Measurements from ENCODE around the gene RTN4RL1.

The RTN4RL1 gene

GRCh38 chr17:1956134-1956533 is 69.0 kb downstream of the RTN4RL1 start:
- H3K4me3 ChIP-seq (ENCODE audit: low read depth in 1 of 5, low read length in 5 of 5), result no peak overlapping the region
- H3K9me3 ChIP-seq (ENCODE audit: control insufficient read depth in 5 of 5, low read length in 5 of 5), result no peaks in the 10 kb centered on the region
- H3K27ac ChIP-seq (ENCODE audit: low read depth, low read length), result no peak overlapping the region
- H3K27me3 ChIP-seq (ENCODE audit: control insufficient read depth in 5 of 5, insufficient read depth in 4 of 5, low read length in 5 of 5), result no peaks in the 10 kb centered on the region
- H3K36me3 ChIP-seq (ENCODE audit: control insufficient read depth in 5 of 5, insufficient read depth in 5 of 5, low read length in 5 of 5), result no peaks in the 10 kb centered on the region
- H3K4me1 ChIP-seq (ENCODE audit: control insufficient read depth in 5 of 5, insufficient read depth in 5 of 5, low read length in 5 of 5), result peaks cover 3 to 24% (median 15%) of the 10 kb centered on the region in 5 donors
- no peak overlapping the region for H3K9ac ChIP-seq (ENCODE audit: low read length in 5 of 5)

- Histone ChIP-seq H3K4me1 (ENCODE audit: control insufficient read depth in 5 of 5, insufficient read depth in 5 of 5, low read length in 5 of 5) (peaks cover 3 to 9% (median 6%) of the 10 kb centered on the region in 5 donors), H3K4me3 (ENCODE audit: low read depth in 1 of 5, low read length in 5 of 5) (no peak overlapping the region), H3K27ac (ENCODE audit: low read depth, low read length) (no peak overlapping the region), H3K36me3 (ENCODE audit: control insufficient read depth in 5 of 5, insufficient read depth in 5 of 5, low read length in 5 of 5) (no peaks in the 10 kb centered on the region), H3K9me3 (ENCODE audit: control insufficient read depth in 5 of 5, low read length in 5 of 5) (no peaks in the 10 kb centered on the region), H3K27me3 (ENCODE audit: control insufficient read depth in 5 of 5, insufficient read depth in 4 of 5, low read length in 5 of 5) (no peaks in the 10 kb centered on the region), H3K9ac (ENCODE audit: low read length in 5 of 5) (no peak overlapping the region)
These were observed 71.3 kb downstream of the RTN4RL1 start for GRCh38 chr17:1953831-1954230.

- Histone ChIP-seq H3K36me3 (ENCODE audit: control insufficient read depth in 5 of 5, insufficient read depth in 5 of 5, low read length in 5 of 5) (no peaks in the 10 kb centered on the region), H3K9me3 (ENCODE audit: control insufficient read depth in 5 of 5, low read length in 5 of 5) (no peaks in the 10 kb centered on the region), H3K27ac (ENCODE audit: low read depth, low read length) (no peak overlapping the region), H3K27me3 (ENCODE audit: control insufficient read depth in 5 of 5, insufficient read depth in 4 of 5, low read length in 5 of 5) (no peaks in the 10 kb centered on the region), H3K4me1 (ENCODE audit: control insufficient read depth in 5 of 5, insufficient read depth in 5 of 5, low read length in 5 of 5) (no peaks in the 10 kb centered on the region), H3K4me3 (ENCODE audit: low read depth in 1 of 5, low read length in 5 of 5) (no peak overlapping the region), H3K9ac (ENCODE audit: low read length in 5 of 5) (no peak overlapping the region)
These were observed 73.2 kb downstream of the RTN4RL1 start for GRCh38 chr17:1951920-1952319.

GRCh38 chr17:1949754-1950153 is 75.4 kb downstream of the RTN4RL1 start:
- H3K27me3 ChIP-seq (ENCODE audit: control insufficient read depth in 5 of 5, insufficient read depth in 4 of 5, low read length in 5 of 5), result no peaks in the 10 kb centered on the region
- no peak overlapping the region for H3K9ac ChIP-seq (ENCODE audit: low read length in 5 of 5)
- no peak overlapping the region for H3K4me3 ChIP-seq (ENCODE audit: low read depth in 1 of 5, low read length in 5 of 5)
- no peaks in the 10 kb centered on the region for H3K4me1 ChIP-seq (ENCODE audit: control insufficient read depth in 5 of 5, insufficient read depth in 5 of 5, low read length in 5 of 5)
- no peak overlapping the region for H3K27ac ChIP-seq (ENCODE audit: low read depth, low read length)
- H3K9me3 ChIP-seq (ENCODE audit: control insufficient read depth in 5 of 5, low read length in 5 of 5), result no peaks in the 10 kb centered on the region
- H3K36me3 ChIP-seq (ENCODE audit: control insufficient read depth in 5 of 5, insufficient read depth in 5 of 5, low read length in 5 of 5), result no peaks in the 10 kb centered on the region

- H3K4me3 ChIP-seq (ENCODE audit: low read depth in 1 of 5, low read length in 5 of 5), result no peak overlapping the region
- H3K36me3 ChIP-seq (ENCODE audit: control insufficient read depth in 5 of 5, insufficient read depth in 5 of 5, low read length in 5 of 5), result no peaks in the 10 kb centered on the region
- no peaks in the 10 kb centered on the region for H3K9me3 ChIP-seq (ENCODE audit: control insufficient read depth in 5 of 5, low read length in 5 of 5)
- no peaks in the 10 kb centered on the region for H3K27me3 ChIP-seq (ENCODE audit: control insufficient read depth in 5 of 5, insufficient read depth in 4 of 5, low read length in 5 of 5)
- H3K4me1 ChIP-seq (ENCODE audit: control insufficient read depth in 5 of 5, insufficient read depth in 5 of 5, low read length in 5 of 5), result no peaks in the 10 kb centered on the region
- no peak overlapping the region for H3K9ac ChIP-seq (ENCODE audit: low read length in 5 of 5)
- H3K27ac ChIP-seq (ENCODE audit: low read depth, low read length), result no peak overlapping the region
These were observed 76.7 kb downstream of the RTN4RL1 start for GRCh38 chr17:1948517-1948825.

GRCh38 chr17:1947743-1948516 is 77.2 kb downstream of the RTN4RL1 start:
- Histone ChIP-seq H3K27ac (ENCODE audit: low read depth, low read length) (no peak overlapping the region), H3K4me3 (ENCODE audit: low read depth in 1 of 5, low read length in 5 of 5) (no peak overlapping the region), H3K9ac (ENCODE audit: low read length in 5 of 5) (no peak overlapping the region), H3K9me3 (ENCODE audit: control insufficient read depth in 5 of 5, low read length in 5 of 5) (no peaks in the 10 kb centered on the region), H3K27me3 (ENCODE audit: control insufficient read depth in 5 of 5, insufficient read depth in 4 of 5, low read length in 5 of 5) (no peaks in the 10 kb centered on the region), H3K4me1 (ENCODE audit: control insufficient read depth in 5 of 5, insufficient read depth in 5 of 5, low read length in 5 of 5) (no peaks in the 10 kb centered on the region), H3K36me3 (ENCODE audit: control insufficient read depth in 5 of 5, insufficient read depth in 5 of 5, low read length in 5 of 5) (no peaks in the 10 kb centered on the region)

- H3K4me3 ChIP-seq (ENCODE audit: low read depth in 1 of 5, low read length in 5 of 5), result no peak overlapping the region
- H3K9ac ChIP-seq (ENCODE audit: low read length in 5 of 5), result no peak overlapping the region
- H3K27ac ChIP-seq (ENCODE audit: low read depth, low read length), result no peak overlapping the region
- no peaks in the 10 kb centered on the region for H3K36me3 ChIP-seq (ENCODE audit: control insufficient read depth in 5 of 5, insufficient read depth in 5 of 5, low read length in 5 of 5)
- no peaks in the 10 kb centered on the region for H3K9me3 ChIP-seq (ENCODE audit: control insufficient read depth in 5 of 5, low read length in 5 of 5)
- no peaks in the 10 kb centered on the region for H3K27me3 ChIP-seq (ENCODE audit: control insufficient read depth in 5 of 5, insufficient read depth in 4 of 5, low read length in 5 of 5)
- H3K4me1 ChIP-seq (ENCODE audit: control insufficient read depth in 5 of 5, insufficient read depth in 5 of 5, low read length in 5 of 5), result no peaks in the 10 kb centered on the region
These were observed 77.8 kb downstream of the RTN4RL1 start for GRCh38 chr17:1947229-1947742.

- H3K4me1 ChIP-seq (ENCODE audit: control insufficient read depth in 5 of 5, insufficient read depth in 5 of 5, low read length in 5 of 5), result no peaks in the 10 kb centered on the region
- no peaks in the 10 kb centered on the region for H3K27me3 ChIP-seq (ENCODE audit: control insufficient read depth in 5 of 5, insufficient read depth in 4 of 5, low read length in 5 of 5)
- H3K9me3 ChIP-seq (ENCODE audit: control insufficient read depth in 5 of 5, low read length in 5 of 5), result no peaks in the 10 kb centered on the region
- H3K4me3 ChIP-seq (ENCODE audit: low read depth in 1 of 5, low read length in 5 of 5), result no peak overlapping the region
- no peak overlapping the region for H3K9ac ChIP-seq (ENCODE audit: low read length in 5 of 5)
- H3K27ac ChIP-seq (ENCODE audit: low read depth, low read length), result no peak overlapping the region
- H3K36me3 ChIP-seq (ENCODE audit: control insufficient read depth in 5 of 5, insufficient read depth in 5 of 5, low read length in 5 of 5), result no peaks in the 10 kb centered on the region
These were observed 78.9 kb downstream of the RTN4RL1 start for GRCh38 chr17:1946021-1946932.

GRCh38 chr17:1945621-1946020 is 79.5 kb downstream of the RTN4RL1 start:
- Histone ChIP-seq H3K27ac (ENCODE audit: low read depth, low read length) (no peak overlapping the region), H3K4me1 (ENCODE audit: control insufficient read depth in 5 of 5, insufficient read depth in 5 of 5, low read length in 5 of 5) (no peaks in the 10 kb centered on the region), H3K36me3 (ENCODE audit: control insufficient read depth in 5 of 5, insufficient read depth in 5 of 5, low read length in 5 of 5) (no peaks in the 10 kb centered on the region), H3K9me3 (ENCODE audit: control insufficient read depth in 5 of 5, low read length in 5 of 5) (no peaks in the 10 kb centered on the region), H3K9ac (ENCODE audit: low read length in 5 of 5) (no peak overlapping the region), H3K27me3 (ENCODE audit: control insufficient read depth in 5 of 5, insufficient read depth in 4 of 5, low read length in 5 of 5) (no peaks in the 10 kb centered on the region), H3K4me3 (ENCODE audit: low read depth in 1 of 5, low read length in 5 of 5) (no peak overlapping the region)

GRCh38 chr17:1943436-1943831 is 81.7 kb downstream of the RTN4RL1 start:
- Histone ChIP-seq H3K27me3 (ENCODE audit: control insufficient read depth in 5 of 5, insufficient read depth in 4 of 5, low read length in 5 of 5) (no peaks in the 10 kb centered on the region), H3K36me3 (ENCODE audit: control insufficient read depth in 5 of 5, insufficient read depth in 5 of 5, low read length in 5 of 5) (no peaks in the 10 kb centered on the region), H3K4me1 (ENCODE audit: control insufficient read depth in 5 of 5, insufficient read depth in 5 of 5, low read length in 5 of 5) (no peaks in the 10 kb centered on the region), H3K9me3 (ENCODE audit: control insufficient read depth in 5 of 5, low read length in 5 of 5) (no peaks in the 10 kb centered on the region), H3K9ac (ENCODE audit: low read length in 5 of 5) (no peak overlapping the region), H3K27ac (ENCODE audit: low read depth, low read length) (no peak overlapping the region), H3K4me3 (ENCODE audit: low read depth in 1 of 5, low read length in 5 of 5) (no peak overlapping the region)
